GM19324 (cell line): ENCODE data around the gene LRRTM4.
"Not testable (repeated sequence)": the region's sequence is repeated elsewhere in the genome, so short reads cannot be mapped to it uniquely, and the experiment has no call there.

Experiments
- ATAC-seq: cut with Tn5 transposase; IDR thresholded peaks from one replicate; pipeline ENCODE4 v1.9.1; 2021; ENCODE audit warnings: mild to moderate bottlenecking, moderate library complexity; ENCODE audit not compliant: unreplicated experiment, low FRiP score

LRRTM4 gene

DNA sequence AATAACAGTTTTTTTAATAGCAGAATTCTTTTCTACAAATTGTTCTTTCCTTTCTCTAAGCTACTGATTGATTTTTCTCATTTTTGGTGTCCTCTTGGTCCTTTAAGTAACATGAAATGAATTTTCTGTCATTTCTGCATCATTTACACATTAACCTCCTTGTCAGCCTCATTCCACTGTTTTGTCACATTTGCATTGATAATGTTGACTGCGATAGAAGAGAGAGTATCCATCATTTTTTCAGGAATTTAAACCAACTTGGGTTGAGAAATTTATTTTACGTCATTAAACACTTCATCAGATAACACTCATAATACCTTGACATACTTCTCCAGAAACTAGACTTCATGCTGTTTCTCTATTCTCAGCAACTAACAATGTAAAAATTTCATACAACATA is 422.2 kb downstream of the LRRTM4 start:
- no peak for ATAC-seq

DNA sequence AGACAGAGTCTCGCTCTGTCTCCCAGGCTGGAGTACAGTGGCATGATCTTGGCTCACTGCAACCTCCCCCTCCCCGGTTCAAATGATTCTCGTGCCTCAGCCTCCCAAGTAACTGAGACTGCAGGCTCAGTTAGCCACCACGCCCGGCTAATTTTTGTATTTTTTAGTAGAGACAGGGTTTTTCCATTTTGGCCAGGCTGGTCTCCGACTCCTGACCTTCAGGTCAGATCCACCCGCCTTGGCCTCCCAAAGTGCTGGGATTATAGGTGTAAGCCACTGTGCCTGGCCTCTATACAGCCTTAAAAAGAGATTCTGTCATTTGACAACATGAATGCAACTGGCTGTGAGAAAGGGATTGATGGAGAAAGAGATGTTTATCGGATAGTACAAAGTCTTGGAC is 426.7 kb downstream of the LRRTM4 start:
- not testable (repeated sequence) for ATAC-seq

GRCh38 chr2:77095096-77095495 is 427.1 kb downstream of the LRRTM4 start:
- ATAC-seq = no peak

DNA sequence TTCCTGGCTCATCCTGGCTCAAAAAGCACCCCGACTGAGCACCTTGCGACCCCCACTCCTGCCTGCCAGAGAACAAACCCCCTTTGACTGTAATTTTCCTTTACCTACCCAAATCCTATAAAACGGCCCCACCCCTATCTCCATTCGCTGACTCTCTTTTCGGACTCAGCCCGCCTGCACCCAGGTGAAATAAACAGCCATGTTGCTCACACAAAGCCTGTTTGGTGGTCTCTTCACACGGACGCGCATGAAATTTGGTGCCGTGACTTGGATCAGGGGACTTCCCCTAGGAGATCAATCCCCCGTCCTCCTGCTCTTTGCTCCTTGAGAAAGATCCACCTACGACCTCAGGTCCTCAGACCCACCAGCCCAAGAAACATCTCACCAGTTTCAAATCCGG is 433.8 kb downstream of the LRRTM4 start:
- ATAC-seq = not testable (repeated sequence)

DNA sequence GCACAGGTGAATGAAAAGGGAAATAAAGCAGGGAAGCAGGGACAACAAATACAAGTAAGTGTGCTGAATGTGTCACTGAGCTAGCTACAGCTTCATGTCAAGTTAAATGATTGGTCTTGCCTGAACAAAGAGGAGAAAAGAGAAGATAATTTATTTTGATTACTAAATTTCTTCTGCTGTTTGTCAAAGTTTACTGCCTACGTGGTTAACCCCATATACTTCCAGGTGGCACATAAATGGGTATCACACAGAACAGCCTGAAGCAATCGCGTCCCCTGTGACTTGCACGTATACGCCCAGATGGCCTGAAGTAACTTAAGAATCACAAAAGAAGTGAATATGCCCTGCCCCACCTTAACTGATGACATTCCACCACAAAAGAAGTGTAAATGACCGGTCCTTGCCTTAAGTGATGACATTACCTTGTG is 434.2 kb downstream of the LRRTM4 start:
- no peak for ATAC-seq

DNA sequence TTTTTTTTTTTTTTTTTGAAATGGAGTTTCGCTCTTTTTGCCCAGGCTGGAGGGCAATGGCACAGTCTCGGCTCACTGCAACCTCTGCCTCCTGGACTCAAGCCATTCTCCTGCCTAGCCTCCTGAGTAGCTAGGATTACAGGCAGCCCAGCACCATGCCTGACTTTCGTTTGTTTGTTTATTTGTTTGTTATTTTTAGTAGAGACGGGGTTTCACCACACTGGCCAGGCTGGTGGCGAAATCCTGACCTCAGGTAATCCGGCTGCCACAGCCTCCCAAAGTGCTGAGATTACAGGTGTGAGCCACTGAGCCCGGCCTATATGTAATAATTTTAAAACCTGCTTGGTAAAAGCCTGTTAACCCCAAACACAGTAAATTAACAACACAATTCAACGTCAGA is 435.7 kb downstream of the LRRTM4 start:
- ATAC-seq = no peak

DNA sequence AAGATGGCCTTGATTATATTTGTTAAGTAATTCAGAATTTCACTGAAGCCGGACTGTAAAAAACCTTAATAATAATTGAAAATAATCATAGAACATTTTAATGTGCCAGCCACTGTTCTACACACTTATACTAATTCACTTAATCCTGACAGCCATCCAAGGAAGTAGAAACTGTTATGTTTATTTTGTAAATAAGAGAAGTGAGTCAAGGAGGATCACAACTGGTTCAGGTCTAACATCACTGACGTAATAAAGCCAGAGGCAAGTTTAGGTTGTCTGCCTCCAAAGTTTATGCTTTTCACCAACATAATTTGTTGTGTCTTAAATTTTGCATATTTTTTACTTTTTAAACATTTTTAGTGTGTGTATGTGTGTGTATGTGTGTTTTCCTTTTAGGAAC is 436.1 kb downstream of the LRRTM4 start:
- ATAC-seq = no peak

DNA sequence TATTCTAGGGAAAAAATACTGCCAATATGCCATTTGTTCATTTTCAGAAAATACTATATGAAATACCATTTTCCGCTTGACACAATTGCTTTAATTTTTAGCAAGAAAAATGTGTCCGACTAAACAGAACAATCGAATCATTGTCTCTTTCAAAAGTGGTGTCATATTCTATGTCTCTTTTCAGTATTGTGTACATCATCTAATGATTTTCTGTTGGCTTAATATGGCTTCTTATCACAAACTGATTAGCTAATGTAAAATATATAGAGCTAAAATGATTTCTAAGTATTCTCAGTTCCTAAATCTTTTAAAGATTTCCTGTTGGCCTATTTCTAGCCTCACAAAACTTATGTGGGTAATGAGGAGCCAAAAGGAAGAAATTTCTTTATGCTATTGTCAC is 436.6 kb downstream of the LRRTM4 start:
- ATAC-seq = no peak

GRCh38 chr2:77081597-77081996 is 440.6 kb downstream of the LRRTM4 start:
- no peak for ATAC-seq

- no peak for ATAC-seq
Observed at GRCh38 chr2:77064324-77064723, 457.9 kb downstream of the LRRTM4 start.

- ATAC-seq = no peak
Observed at GRCh38 chr2:77054938-77055337, 467.2 kb downstream of the LRRTM4 start.

DNA sequence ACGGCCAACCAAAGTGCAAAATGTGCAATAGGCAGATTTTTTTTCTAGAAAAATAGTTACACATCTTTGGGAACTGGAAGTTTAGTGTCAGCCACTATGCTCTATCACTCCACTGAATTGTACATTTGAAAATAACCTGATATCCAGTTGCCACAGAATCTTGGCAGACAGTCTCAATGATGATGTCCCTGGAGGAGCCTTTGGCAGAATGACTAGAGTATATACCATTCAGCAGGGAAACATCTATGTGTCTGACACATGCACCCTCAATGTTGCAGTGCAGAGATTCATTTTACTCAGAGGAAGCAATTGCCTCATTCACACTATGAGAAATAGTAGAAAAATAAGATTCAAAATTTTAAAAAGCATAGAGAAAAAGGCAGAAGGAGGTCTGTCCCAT is 475.8 kb downstream of the LRRTM4 start:
- no peak for ATAC-seq

- ATAC-seq = not testable (repeated sequence)
Observed at GRCh38 chr2:77045456-77045855, 476.7 kb downstream of the LRRTM4 start.

- ATAC-seq = no peak
Observed at GRCh38 chr2:77034445-77034844, 487.7 kb downstream of the LRRTM4 start.

- ATAC-seq = not testable (repeated sequence)
Observed at GRCh38 chr2:77029237-77029636, 492.9 kb downstream of the LRRTM4 start.

- no peak for ATAC-seq
Observed at GRCh38 chr2:77028032-77028600, 494.1 kb downstream of the LRRTM4 start.

GRCh38 chr2:77025714-77026113 is 496.5 kb downstream of the LRRTM4 start:
- ATAC-seq = no peak

DNA sequence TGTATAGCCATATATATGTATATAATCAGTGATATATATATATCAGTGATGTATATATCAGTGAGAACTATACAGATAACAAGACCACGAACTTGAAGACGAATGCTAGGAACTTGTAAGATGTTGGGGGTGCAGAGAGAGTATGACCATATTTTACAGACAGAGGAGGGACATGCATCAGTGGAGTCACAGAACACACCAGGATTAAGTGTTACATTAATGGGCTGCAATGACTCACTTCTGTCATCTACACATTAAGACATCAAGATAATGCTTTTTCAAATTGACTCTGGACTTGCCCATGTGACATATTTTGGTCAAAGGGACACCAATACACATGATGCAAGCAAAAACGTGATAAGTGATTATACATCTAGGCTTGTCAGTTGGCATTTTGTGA is 501.0 kb downstream of the LRRTM4 start:
- no peak for ATAC-seq

- no peak for ATAC-seq
Observed at GRCh38 chr2:77018219-77018618, 504.0 kb downstream of the LRRTM4 start.

- no peak for ATAC-seq
Observed at GRCh38 chr2:77017355-77017745, 504.8 kb downstream of the LRRTM4 start.

- no peak for ATAC-seq
Observed at GRCh38 chr2:77016443-77017354, 505.5 kb downstream of the LRRTM4 start.

DNA sequence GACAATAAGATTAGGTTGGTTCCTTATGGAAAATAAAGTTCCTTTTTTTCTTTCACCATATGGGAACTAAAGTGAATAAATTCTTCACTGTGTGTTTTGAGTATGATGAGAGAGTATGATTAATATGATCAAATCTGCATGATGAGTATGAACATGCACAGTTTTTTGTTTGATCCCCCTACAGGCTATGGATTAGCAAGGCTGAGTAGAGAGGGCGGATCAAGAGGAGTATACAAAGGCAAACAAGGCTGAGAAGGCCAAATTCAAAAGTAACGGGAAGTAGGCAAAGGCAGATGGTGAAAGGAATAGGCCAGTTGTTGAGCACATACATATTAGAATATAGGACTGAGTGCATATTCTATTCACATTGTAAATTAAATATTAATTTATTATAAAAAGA is 508.2 kb downstream of the LRRTM4 start:
- no peak for ATAC-seq
